Spinal cord (tissue), 10 donors: ENCODE data around the gene LGALS7. TPM values are rescaled to one million over a fixed set of nuclear protein-coding genes. Genes with fewer than 3 reads are reported as not detected.
"Not testable (repeated sequence)": the region's sequence is repeated elsewhere in the genome, so short reads cannot be mapped to it uniquely, and the experiment has no call there.

Source experiments
- DNase-seq, 6 donors: peaks; one replicate each; pipeline versions ENCODE4 v3.0.0 to v3.0.0-alpha.2; 2013 to 2015; ENCODE audit warnings: low spot score in 6 of 6, low read depth in 4 of 6
- H3K27ac ChIP-seq: one replicate; pipeline ENCODE4 v1.5.1; 2013; ENCODE audit warnings: low read depth, low read length, control low read depth
- H3K27me3 ChIP-seq: one replicate; pipeline ENCODE4 v1.6.1; 2013; ENCODE audit warnings: low read length; ENCODE audit not compliant: control insufficient read depth, insufficient read depth
- H3K36me3 ChIP-seq: one replicate; pipeline ENCODE4 v1.6.1; 2013; ENCODE audit warnings: low read length; ENCODE audit not compliant: control insufficient read depth, insufficient read depth
- H3K4me1 ChIP-seq: one replicate; pipeline ENCODE4 v1.6.1; 2013; ENCODE audit warnings: low read length; ENCODE audit not compliant: control insufficient read depth, insufficient read depth
- H3K4me3 ChIP-seq: one replicate; pipeline ENCODE4 v1.5.1; 2013; ENCODE audit warnings: low read depth, low read length, control low read depth
- H3K9me3 ChIP-seq: one replicate; pipeline ENCODE4 v1.6.1; 2013; ENCODE audit warnings: low read length; ENCODE audit not compliant: control insufficient read depth, insufficient read depth
- WGBS: methylation state at CpG from one replicate; pipeline ENCODE4 v1.1.5; 2013; ENCODE audit warnings: missing lambda C conversion rate; ENCODE audit not compliant: insufficient coverage; 5-methylcytosine and 5-hydroxymethylcytosine counted together
- long read RNA-seq, 4 donors: transcript quantifications; one replicate each; lab custom pipeline, GENCODE V29; 2026
- polyA plus RNA-seq, 2 donors: library from polyadenylated mRNA; unstranded; fragments of 120-200 nt; gene quantifications; one replicate each; pipeline ENCODE4 v1.2.1, GENCODE V29; 2013; ENCODE audit not compliant: insufficient read length in 2 of 2
- total RNA-seq, 2 donors: library from RNA; depleted of rRNA in 1 of 2; stranded (reverse); fragments of 120-200 nt in 1 of 2; fragments of >200 nt in 1 of 2; gene quantifications; one replicate each; pipeline versions ENCODE4 v1.2.3 to v1.2.4, GENCODE V29; 2013 to 2014
- donor health status: healthy.

The LGALS7 gene
- total RNA-seq (under 1 TPM in 1 of 2 donors, not detected in 1; 0.72 TPM), polyA plus RNA-seq (1 to 10 TPM in 1 of 2 donors, not detected in 1; 1.4 TPM)
- long read RNA-seq, donor 1, result 0 reads
- long read RNA-seq, donor 2, result 0 reads
- long read RNA-seq, donor 3, result 0 reads
- long read RNA-seq, donor 4, result 0 reads

GRCh38 chr19:38773469-38774177, at the start of gene LGALS7:
TSS of gene LGALS7 (minus strand) at chr19:38773517. CDS start at chr19:38773492, 25 bp downstream.
- H3K9me3 ChIP-seq, result no peaks in the 10 kb centered on the region
- H3K4me1 ChIP-seq, result peaks cover 8% of the 10 kb centered on the region
- WGBS, result 52% methylated on average over 3 of the region's 14 CpGs
- no peaks in the 10 kb centered on the region for H3K27me3 ChIP-seq
- no peaks in the 10 kb centered on the region for H3K36me3 ChIP-seq
- no peak within 1 kb of the TSS for H3K4me3 ChIP-seq
- DNase-seq, result no peak
- H3K27ac ChIP-seq, result no peak within 1 kb of the TSS

GRCh38 chr19:38821230-38821825, 48.0 kb upstream of the LGALS7 start:
- not testable (repeated sequence) for H3K4me1 ChIP-seq, H3K27ac ChIP-seq, H3K27me3 ChIP-seq, H3K9me3 ChIP-seq, DNase-seq, H3K4me3 ChIP-seq
- WGBS, result 95% methylated on average over 29 of the region's 29 CpGs
- H3K36me3 ChIP-seq, result peaks cover 49% of the 10 kb centered on the region

GRCh38 chr19:38819231-38819920, 46.1 kb upstream of the LGALS7 start:
- H3K4me3 ChIP-seq, result no peak overlapping the region
- DNase-seq, result no peak
- H3K9me3 ChIP-seq, result no peaks in the 10 kb centered on the region
- no peaks in the 10 kb centered on the region for H3K4me1 ChIP-seq
- H3K27ac ChIP-seq, result no peak overlapping the region
- H3K27me3 ChIP-seq, result no peaks in the 10 kb centered on the region
- WGBS, result 93% methylated on average over 8 of the region's 13 CpGs
- peaks cover 66% of the 10 kb centered on the region for H3K36me3 ChIP-seq

GRCh38 chr19:38817081-38817480, 43.8 kb upstream of the LGALS7 start:
- 94% methylated on average over 15 of the region's 15 CpGs for WGBS
- no peaks in the 10 kb centered on the region for H3K9me3 ChIP-seq
- peaks cover 73% of the 10 kb centered on the region for H3K36me3 ChIP-seq
- no peaks in the 10 kb centered on the region for H3K4me1 ChIP-seq
- no peaks in the 10 kb centered on the region for H3K27me3 ChIP-seq
- H3K27ac ChIP-seq, result no peak overlapping the region
- H3K4me3 ChIP-seq, result no peak overlapping the region
- DNase-seq, result no peak

GRCh38 chr19:38816131-38816750, 42.9 kb upstream of the LGALS7 start:
- no peaks in the 10 kb centered on the region for H3K9me3 ChIP-seq
- H3K27me3 ChIP-seq, result no peaks in the 10 kb centered on the region
- H3K36me3 ChIP-seq, result peaks cover 68% of the 10 kb centered on the region
- WGBS, result 95% methylated on average over 17 of the region's 18 CpGs
- H3K4me1 ChIP-seq, result no peaks in the 10 kb centered on the region
- no peak overlapping the region for H3K27ac ChIP-seq
- no peak for DNase-seq
- H3K4me3 ChIP-seq, result no peak overlapping the region

DNA sequence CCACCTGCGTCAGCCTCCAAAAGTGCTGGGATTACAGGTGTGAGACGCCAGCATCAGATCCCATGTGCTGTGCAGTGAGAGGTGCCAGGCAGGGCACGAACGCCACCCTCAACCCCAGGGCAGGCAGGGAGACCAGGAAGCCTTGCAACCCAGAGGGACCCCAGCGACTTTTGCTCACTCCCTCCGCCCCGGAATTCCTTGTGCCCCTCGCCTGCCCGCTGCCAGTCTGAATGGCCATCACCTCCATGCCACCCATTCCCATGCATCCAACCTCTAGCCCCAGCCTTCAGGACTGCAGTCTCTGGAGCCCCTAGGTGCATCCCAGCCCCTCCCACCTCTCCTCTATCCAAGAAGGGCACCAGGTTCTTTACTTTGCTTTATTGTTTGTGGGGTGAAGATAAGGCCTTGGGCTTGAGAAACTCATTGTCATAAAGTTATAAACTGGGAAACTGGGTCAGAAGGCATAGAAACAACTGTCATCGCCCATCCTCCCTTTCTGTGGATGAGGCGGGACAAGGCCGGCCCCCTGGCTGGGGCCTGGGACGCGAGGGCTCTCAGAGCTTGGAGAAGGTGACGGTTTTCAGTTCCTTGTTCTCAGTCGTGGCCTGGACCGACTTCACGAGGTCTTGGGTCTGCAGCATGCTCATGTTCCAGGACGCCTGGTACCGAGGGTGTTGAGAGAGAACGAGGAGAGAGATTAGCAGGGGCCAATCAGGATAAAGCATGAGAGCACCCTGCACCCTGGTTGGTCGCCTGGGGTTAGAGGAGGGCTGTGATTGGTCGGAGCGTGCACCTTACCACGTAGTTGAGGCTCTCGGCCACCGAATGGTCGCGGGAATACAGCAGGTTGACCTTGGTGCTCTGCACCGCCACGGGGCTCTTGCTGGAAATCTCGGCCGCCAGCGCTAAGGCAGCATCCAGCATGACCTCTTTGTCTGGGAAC, 42.0 kb upstream of the LGALS7 start:
- no peaks in the 10 kb centered on the region for H3K27me3 ChIP-seq
- no peaks in the 10 kb centered on the region for H3K4me1 ChIP-seq
- peaks cover 62% of the 10 kb centered on the region for H3K36me3 ChIP-seq
- H3K27ac ChIP-seq, result no peak overlapping the region
- DNase-seq, result no peak
- no peak overlapping the region for H3K4me3 ChIP-seq
- H3K9me3 ChIP-seq, result no peaks in the 10 kb centered on the region
- WGBS, result 92% methylated on average over 27 of the region's 34 CpGs

- not testable (repeated sequence) for DNase-seq, H3K4me3 ChIP-seq, H3K4me1 ChIP-seq, H3K27me3 ChIP-seq, H3K9me3 ChIP-seq, H3K27ac ChIP-seq
- H3K36me3 ChIP-seq, result peaks cover 53% of the 10 kb centered on the region
- WGBS, result no CpG with 5 or more reads among the region's 2 CpGs
These were observed 40.6 kb upstream of the LGALS7 start for GRCh38 chr19:38813932-38814331.

DNA sequence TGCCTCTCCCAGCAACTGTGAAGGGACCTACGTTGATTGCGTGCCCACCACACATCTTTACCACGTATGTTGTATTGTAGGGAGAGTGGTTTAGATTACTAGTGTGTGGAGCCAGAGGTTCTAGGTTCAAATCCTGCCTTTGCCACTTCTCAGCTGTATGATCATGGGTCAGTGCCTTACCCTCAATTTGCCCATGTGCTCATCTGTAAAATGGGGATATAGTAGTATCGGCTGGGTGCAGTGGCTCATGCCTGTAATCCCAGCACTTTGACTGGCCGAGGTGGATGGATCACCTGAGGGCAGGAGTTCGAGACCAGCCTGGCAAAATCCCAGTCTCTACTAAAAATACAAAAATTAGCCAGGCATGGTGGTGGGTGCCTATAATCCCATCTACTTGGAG, 40.0 kb upstream of the LGALS7 start:
- H3K27ac ChIP-seq, result no peak overlapping the region
- H3K27me3 ChIP-seq, result no peaks in the 10 kb centered on the region
- DNase-seq, result no peak
- peaks cover 51% of the 10 kb centered on the region for H3K36me3 ChIP-seq
- WGBS, result 100% methylated on average over 2 of the region's 6 CpGs
- H3K9me3 ChIP-seq, result no peaks in the 10 kb centered on the region
- H3K4me1 ChIP-seq, result no peaks in the 10 kb centered on the region
- no peak overlapping the region for H3K4me3 ChIP-seq
